Measurements from ENCODE around the gene RAB6D.
"Not testable (repeated sequence)": the region's sequence is repeated elsewhere in the genome, so short reads cannot be mapped to it uniquely, and the experiment has no call there.

RAB6D gene

DNA sequence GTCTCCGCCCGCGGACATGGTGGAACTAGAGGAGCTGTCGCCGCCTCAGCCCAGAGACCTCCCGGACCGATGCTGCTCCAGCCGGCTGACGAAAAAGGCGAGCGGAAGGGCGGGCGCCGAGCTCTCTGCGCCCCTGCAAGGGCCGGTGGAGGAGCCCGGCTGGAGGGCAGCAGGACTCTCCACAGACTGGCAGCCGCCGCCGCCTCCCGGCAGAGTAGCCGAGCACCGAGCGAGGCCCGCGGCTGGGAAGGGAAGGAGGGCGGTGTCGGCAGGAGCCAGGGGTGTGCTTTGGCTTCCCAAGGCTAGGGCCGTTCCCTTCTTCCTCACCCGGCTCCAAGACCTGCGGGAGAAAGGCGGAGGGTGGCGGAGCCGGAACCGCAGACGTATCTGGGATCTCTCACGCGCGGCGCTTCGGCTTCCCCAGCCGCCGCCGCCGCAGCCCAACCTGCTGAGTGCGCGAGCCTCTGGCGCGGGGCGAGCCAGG, at the start of gene RAB6D:
RAB6D (minus strand) TSS at position 466 of the 484 bp plus-strand sequence; CDS start at position 18, 448 bp downstream.
- not testable (repeated sequence) for DNase-seq

DNA sequence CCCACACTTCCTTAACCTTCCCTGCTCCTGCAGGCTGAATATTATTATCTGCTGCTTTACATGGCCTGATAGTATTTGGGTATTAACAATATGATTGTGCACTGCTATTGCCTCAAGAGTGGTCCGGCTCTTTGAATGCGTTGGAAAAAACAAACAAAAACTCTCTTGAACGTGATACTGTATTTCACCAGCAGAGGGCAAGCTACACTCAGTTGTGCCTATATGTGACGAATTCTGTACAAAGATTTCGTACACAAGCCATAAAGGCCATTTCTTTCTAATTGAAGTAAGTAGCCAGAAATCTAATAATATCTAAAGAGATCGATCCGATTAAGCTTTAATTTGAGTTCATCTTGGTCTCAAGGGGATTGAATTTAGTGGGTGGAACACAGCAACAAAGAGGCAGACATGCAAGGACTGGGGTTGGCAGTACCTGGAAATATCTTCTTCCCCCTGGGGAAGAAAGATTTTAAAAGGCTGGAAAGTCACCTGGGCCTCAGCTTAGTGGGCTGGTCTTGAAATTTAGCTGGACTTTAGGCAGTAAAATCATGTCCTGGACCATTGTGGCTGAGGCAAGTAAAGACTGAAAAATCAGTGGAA, 49.3 kb upstream of the RAB6D start:
- no peak for DNase-seq

DNA sequence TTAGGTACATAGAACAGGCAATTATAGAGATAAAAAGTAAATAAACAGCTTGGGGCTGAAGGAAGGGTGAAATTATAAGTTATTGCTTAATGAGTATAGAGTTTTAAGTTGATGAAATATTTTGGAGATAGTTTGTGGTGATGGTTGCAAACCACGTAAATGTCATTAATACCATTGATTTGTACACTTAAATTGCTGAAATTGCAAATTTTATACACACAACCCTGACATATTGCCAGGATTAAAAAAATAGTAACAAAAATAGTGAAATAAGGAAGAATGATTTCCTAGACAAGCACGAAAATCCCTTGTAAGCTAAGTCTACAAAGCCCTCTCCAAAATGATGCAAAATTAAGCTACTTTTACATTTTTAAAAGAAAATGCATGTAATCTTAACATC, 46.2 kb upstream of the RAB6D start:
- DNase-seq: no peak

GRCh38 chr2:131408778-131409177, 44.8 kb upstream of the RAB6D start:
- DNase-seq: no peak

DNA sequence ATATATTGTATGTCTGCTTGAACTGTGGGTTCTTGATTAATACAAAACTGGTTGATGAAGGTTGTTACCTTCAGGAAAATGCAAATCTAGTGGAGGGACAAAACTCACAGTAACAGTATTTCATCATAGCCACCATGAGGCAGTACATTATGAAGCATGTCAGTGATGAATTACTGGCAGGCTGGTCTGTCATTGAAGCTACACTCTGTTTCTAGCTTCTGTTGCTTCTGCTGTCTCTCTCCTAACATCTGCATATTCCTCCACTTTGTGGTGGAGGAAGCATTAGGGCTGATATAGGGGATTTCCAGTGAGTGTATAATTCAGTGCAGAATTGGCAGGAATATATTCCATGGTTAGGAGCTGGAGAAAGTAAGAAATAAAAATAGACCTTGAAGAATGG, 44.2 kb upstream of the RAB6D start:
- DNase-seq: no peak

- DNase-seq: no peak
Measured at GRCh38 chr2:131404753-131405152, 40.8 kb upstream of the RAB6D start.

- no peak for DNase-seq
Measured at GRCh38 chr2:131402320-131403039, 38.5 kb upstream of the RAB6D start.

DNA sequence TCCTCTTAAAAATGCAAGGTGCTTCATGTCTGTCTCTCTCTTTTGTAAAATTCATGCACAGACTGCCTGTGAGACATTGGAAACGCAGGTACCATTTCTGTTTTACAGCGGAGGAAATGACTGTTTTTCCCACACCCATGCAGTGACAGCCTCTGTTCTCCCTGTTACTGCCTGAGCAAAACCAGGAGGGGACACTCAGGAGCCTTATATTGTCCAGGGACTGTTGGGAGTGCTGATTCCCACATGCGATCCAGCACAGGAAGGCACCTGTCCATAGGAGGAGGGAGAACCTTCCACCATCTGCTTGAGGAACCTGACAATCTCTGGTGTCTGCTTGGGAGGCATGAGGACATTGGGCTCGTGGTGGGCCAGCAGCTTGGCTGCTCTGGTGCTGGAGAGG, 36.9 kb upstream of the RAB6D start:
- DNase-seq: no peak

DNA sequence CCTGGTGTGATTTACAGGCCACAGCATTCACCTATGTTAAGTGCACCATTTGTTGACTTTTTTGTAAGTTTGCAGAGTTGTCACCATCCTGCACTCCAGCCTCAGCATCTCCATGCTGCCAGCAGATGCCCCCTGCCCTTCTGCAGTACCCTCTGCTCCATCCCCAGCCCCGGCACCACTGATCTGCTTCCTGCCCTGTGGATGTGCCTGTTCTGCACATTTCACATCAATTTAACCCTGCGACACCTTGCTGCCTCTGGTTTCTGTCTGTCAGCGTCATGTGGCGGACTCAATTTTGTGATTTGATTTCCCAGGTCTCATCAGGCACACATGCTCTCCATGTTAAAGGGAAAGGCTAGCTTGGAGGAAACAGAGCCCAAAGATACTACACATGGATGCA, 36.5 kb upstream of the RAB6D start:
- not testable (repeated sequence) for DNase-seq

DNA sequence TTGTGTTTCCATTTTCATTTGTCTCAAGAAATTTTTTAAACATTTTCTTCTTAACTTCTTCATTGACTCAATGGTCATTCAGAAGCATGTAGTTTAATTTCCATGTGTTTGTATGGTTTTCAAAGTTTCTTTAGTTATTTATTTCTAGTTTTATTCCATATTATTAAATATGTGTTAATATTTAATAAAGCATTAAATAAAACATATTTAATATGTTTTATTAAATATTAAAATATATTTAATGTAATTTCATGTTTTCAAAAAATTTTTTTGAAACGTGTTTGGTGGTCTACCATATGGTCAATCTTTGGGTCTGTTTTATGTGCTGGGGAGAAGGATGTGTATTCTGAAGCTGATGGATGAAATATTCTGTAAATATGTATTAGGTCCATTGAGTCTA, 32.2 kb upstream of the RAB6D start:
- DNase-seq: not testable (repeated sequence)

DNA sequence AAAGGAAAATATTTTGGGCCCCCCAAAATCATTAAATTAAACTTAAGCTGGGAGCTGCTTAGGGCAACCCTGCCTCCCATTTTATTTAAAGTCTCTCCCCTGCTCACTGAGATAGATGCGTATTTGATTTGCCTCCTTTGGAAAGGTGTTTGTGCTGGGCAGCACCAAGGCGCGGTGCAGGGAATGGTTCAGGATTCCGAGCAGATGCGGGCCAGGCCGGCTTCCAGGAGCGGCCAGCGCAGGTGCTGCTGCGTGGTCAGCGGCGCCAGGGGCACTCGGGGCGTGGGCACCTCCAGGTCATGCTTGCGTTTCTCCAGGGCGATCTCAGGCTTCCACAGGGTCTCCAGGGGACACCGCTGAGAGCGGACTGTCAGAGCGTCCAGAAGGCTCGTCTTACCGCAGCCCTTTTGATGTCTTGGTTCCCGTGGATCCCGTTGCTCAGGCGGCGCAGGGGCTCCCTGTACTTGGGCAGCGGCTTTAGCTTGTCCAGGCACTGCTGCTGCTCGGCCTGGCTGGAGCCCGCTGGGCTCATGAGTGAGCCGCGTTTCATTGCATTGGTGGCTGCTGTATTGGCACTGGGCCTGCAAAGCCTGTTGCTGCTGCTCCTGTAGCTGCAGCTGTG, 31.2 kb upstream of the RAB6D start:
- DNase-seq: not testable (repeated sequence)

DNA sequence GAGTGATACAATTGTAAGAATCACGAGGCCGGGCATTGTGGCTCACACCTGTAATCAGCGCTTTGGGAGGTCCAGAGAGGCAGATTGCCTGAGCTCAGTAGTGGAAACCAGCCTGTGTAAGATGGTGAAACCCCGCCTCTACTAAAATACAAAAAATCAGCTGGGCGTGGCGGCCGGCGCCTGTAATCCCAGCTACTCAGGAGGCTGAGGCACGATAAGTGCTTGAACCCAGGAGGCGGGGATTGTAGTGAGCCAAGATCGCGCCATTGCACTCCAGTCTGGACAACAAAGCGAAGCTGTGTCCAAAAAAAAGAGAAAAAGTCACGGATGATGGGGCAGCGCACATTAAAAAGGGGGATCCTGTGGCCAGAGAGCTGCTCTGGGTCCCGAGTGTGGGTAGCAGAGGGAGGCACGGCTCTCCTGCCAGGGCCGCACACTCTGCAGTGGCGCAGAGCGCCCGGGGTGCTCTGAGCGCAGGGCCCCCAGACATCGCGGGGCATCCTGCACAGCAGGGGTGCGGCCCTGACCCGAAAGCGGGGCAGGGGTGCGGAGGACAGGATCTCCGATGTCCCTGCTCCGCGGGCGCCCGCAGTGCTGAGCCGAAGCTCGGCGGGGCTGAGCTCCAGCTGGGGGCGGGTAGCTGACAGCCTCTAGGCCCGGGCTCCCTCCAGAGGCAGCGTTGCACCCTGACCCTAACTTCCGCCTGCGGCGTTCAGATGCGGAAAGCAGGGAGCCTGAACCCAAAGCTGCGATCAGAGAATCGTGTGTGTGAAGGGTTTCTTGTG, 30.4 kb upstream of the RAB6D start:
- DNase-seq: no peak

- DNase-seq: not testable (repeated sequence)
Measured at GRCh38 chr2:131391953-131392352, 28.0 kb upstream of the RAB6D start.

GRCh38 chr2:131391471-131391870, 27.5 kb upstream of the RAB6D start:
- not testable (repeated sequence) for DNase-seq

GRCh38 chr2:131390495-131391130, 26.6 kb upstream of the RAB6D start:
- DNase-seq: not testable (repeated sequence)

DNA sequence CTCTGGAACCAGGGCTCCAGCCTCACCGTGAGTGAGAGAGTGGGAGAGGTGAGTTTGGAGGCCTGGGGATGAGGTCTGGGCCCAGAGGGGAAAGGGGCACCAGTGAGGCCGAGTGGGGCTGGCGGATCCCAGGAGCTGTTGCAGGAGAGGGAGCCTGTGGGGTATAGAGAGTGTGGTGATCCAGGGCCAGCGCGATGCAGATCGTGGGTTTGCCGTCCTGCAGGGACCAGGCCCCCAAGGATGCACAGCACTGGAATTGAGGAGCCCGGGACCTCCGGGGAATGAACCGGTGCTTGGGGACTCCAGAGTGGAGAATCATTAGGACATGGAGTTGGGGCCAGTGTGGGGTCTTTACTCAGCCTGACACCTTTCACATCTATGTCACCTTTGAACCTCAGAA, 25.7 kb upstream of the RAB6D start:
- DNase-seq: no peak

DNA sequence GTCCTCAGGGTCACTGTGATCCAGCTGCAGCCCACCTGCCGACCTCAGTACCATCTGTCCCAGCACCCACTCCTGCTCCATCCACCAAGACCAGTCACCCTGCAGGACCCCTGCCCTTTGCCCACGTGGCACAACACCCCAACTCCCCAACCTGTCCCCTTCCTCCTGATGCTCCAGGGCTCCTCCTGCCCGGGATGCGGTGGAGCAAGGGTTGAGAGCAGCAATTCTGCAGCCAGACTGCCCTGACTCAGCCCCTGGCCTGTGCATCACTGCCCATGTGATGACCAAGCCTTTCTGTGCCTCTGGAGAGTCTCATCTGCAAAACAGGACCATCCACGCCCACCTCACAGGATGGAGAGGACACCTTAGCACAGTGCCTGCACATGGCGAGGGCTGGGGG, 24.9 kb upstream of the RAB6D start:
- not testable (repeated sequence) for DNase-seq

- DNase-seq: not testable (repeated sequence)
Measured at GRCh38 chr2:131373111-131373510, 9.1 kb upstream of the RAB6D start.

DNA sequence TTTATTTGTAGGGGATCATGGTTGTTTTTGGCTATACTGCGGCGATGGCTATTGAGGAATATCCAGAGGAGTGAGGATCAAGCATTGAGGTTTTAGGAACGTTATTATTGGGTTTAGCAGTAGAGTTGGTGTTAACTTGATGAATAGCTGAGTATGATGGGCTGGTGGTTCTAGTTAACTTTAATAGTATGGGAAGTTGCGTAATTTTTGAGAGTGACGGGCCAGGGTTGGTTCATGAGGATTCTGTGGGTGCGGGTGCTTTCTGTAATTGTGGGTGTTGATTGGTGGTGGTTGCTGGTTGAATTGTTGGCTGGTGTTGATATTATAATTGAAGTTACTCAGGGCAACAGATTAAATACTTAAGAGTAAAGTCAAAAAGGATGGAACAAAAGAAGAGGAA, 6.0 kb upstream of the RAB6D start:
- no peak for DNase-seq

DNA sequence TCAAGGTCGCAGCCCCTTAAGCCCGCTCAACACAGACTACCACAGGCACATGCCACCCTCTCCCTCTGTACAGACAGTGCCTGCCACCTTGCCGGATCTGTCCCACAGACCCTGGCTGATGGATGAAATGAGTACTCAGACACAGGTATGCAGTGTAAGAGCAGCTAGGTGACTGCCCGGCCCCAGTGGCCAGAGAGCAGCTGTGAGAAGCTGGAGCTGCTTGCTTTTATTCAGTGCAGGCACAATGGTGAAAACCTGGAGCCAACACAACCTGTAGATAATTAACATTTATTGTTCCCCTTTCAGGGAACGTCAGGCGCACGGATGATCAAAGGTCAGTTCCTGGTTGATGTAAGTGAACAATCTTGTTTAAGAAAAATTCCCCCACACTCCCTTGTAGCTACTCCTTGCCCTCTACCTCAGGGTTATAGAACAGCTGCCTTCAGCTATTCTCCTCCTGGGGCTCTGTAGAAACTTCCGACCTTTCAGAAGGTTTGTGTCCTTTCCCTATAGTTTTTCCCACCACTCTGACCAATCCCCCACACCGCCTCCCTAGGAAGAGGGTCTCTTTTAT, 4.6 kb upstream of the RAB6D start:
- not testable (repeated sequence) for DNase-seq

- no peak for DNase-seq
Measured at GRCh38 chr2:131367352-131367751, 3.4 kb upstream of the RAB6D start.

- DNase-seq: no peak
Measured at GRCh38 chr2:131366643-131367042, 2.7 kb upstream of the RAB6D start.

Data from NCI-H524 treated with DMSO at 0.1 percent for 48 hours (cell line).